Omental fat pad (tissue), 4 donors: Measurements from ENCODE around the gene GABRB3. TPM values are rescaled to one million over a fixed set of nuclear protein-coding genes. Genes with fewer than 3 reads are reported as not detected.

Experiments
- ATAC-seq: fragments of 150-250 bp; one replicate; pipeline ENCODE4 v1.9.1; 2016; ENCODE audit warnings: mild to moderate bottlenecking, moderate library complexity; ENCODE audit not compliant: low FRiP score
- DNase-seq: peaks from one replicate; pipeline ENCODE4 v3.0.0-alpha.2; 2019; ENCODE audit warnings: low spot score
- CTCF ChIP-seq, 3 donors: fragments of 450-650 bp; IDR thresholded peaks; one replicate each; pipeline ENCODE4 v1.5.1; 2016 to 2017; ENCODE audit warnings: antibody characterized with exemption in 3 of 3, mild to moderate bottlenecking in 3 of 3, moderate library complexity in 2 of 3
- total RNA-seq, 4 donors: library from RNA; depleted of rRNA; stranded (reverse); fragments of >200 nt; gene quantifications; one replicate each; pipeline ENCODE4 v1.1.0, GENCODE V29; 2016

GABRB3 gene
- total RNA-seq, 4 donors from 2014 or later, result 0.72 to 1.8 (median 1.2) TPM

- TF ChIP-seq CTCF (IDR thresholded peaks at IDR 0.05), result no peak
- ATAC-seq, result no peak
- DNase-seq, result no peak
These were observed 86.2 kb downstream of the GABRB3 start for GRCh38 chr15:26686547-26687187.

- DNase-seq (no peak), ATAC-seq (no peak)
- no peak for TF ChIP-seq CTCF (IDR thresholded peaks at IDR 0.05)
These were observed 90.2 kb downstream of the GABRB3 start for GRCh38 chr15:26682598-26683164.

GRCh38 chr15:26679927-26680326 is 92.9 kb downstream of the GABRB3 start:
- DNase-seq (no peak), ATAC-seq (no peak)
- no peak for TF ChIP-seq CTCF (IDR thresholded peaks at IDR 0.05)

GRCh38 chr15:26676115-26676514 is 96.8 kb downstream of the GABRB3 start:
- no peak for ATAC-seq
- TF ChIP-seq CTCF (IDR thresholded peaks at IDR 0.05), result no peak
- no peak for DNase-seq

- ATAC-seq (no peak), DNase-seq (no peak)
- no peak for TF ChIP-seq CTCF (IDR thresholded peaks at IDR 0.05)
These were observed 98.4 kb downstream of the GABRB3 start for GRCh38 chr15:26674467-26674866.

GRCh38 chr15:26673445-26673844 is 99.4 kb downstream of the GABRB3 start:
- ATAC-seq, result no peak
- DNase-seq, result no peak
- no peak for TF ChIP-seq CTCF (IDR thresholded peaks at IDR 0.05)

- no peak for ATAC-seq
- no peak for DNase-seq
- no peak for TF ChIP-seq CTCF (IDR thresholded peaks at IDR 0.05)
These were observed 102.8 kb downstream of the GABRB3 start for GRCh38 chr15:26670116-26670515.
